ENCODE data around the gene GON4L. TPM values are rescaled to one million over a fixed set of nuclear protein-coding genes. Genes with fewer than 3 reads are reported as not detected.
"Not testable (repeated sequence)": the region's sequence is repeated elsewhere in the genome, so short reads cannot be mapped to it uniquely, and the experiment has no call there.

GON4L gene
- polyA plus RNA-seq (2012; ENCODE audit: insufficient read depth, insufficient read length) = 29.7 TPM

- peak within 1 kb of the TSS; percentile 96 for H3K4me3 ChIP-seq (ENCODE audit: low read length)
- peak; percentile 92 for DNase-seq (ENCODE audit: low read depth, low spot score)
Observed at GRCh38 chr1:155856975-155857930, at the start of gene GON4L. Gene GON4L, minus strand, starts transcription at chr1:155857214. Its CDS starts 3,434 bp downstream, at chr1:155853780.

GRCh38 chr1:155904261-155904660 is 47.2 kb upstream of the GON4L start:
- DNase-seq (ENCODE audit: low read depth, low spot score) = no peak

GRCh38 chr1:155900161-155900560 is 43.1 kb upstream of the GON4L start:
- DNase-seq (ENCODE audit: low read depth, low spot score) = no peak
- H3K4me3 ChIP-seq (ENCODE audit: low read length) = no peak overlapping the region

More at GRCh38 chr1:155904261-155904660, 47.2 kb upstream of the GON4L start:
- no peak overlapping the region for H3K4me3 ChIP-seq (ENCODE audit: low read length)

- no peak for DNase-seq (ENCODE audit: low read depth, low spot score)
- H3K4me3 ChIP-seq (ENCODE audit: low read length) = no peak overlapping the region
Observed at GRCh38 chr1:155899683-155900082, 42.7 kb upstream of the GON4L start.

- no peak overlapping the region for H3K4me3 ChIP-seq (ENCODE audit: low read length)
- no peak for DNase-seq (ENCODE audit: low read depth, low spot score)
Observed at GRCh38 chr1:155898888-155899287, 41.9 kb upstream of the GON4L start.

GRCh38 chr1:155897746-155898145 is 40.7 kb upstream of the GON4L start:
- no peak for DNase-seq (ENCODE audit: low read depth, low spot score)

GRCh38 chr1:155896476-155896875 is 39.5 kb upstream of the GON4L start:
- DNase-seq (ENCODE audit: low read depth, low spot score); H3K4me3 ChIP-seq (ENCODE audit: low read length): not testable (repeated sequence)

More at GRCh38 chr1:155897746-155898145, 40.7 kb upstream of the GON4L start:
- no peak overlapping the region for H3K4me3 ChIP-seq (ENCODE audit: low read length)

GRCh38 chr1:155895617-155896016 is 38.6 kb upstream of the GON4L start:
- H3K4me3 ChIP-seq (ENCODE audit: low read length); DNase-seq (ENCODE audit: low read depth, low spot score): not testable (repeated sequence)

- peak; percentile 28 for DNase-seq (ENCODE audit: low read depth, low spot score)
- H3K4me3 ChIP-seq (ENCODE audit: low read length) = no peak overlapping the region
Observed at GRCh38 chr1:155893389-155894142, 36.6 kb upstream of the GON4L start.

- no peak overlapping the region for H3K4me3 ChIP-seq (ENCODE audit: low read length)
- no peak for DNase-seq (ENCODE audit: low read depth, low spot score)
Observed at GRCh38 chr1:155892796-155893195, 35.8 kb upstream of the GON4L start.

GRCh38 chr1:155890251-155890650 is 33.2 kb upstream of the GON4L start:
- H3K4me3 ChIP-seq (ENCODE audit: low read length) = no peak overlapping the region
- no peak for DNase-seq (ENCODE audit: low read depth, low spot score)

GRCh38 chr1:155889566-155889965 is 32.6 kb upstream of the GON4L start:
- no peak for DNase-seq (ENCODE audit: low read depth, low spot score)
- H3K4me3 ChIP-seq (ENCODE audit: low read length) = no peak overlapping the region

- no peak overlapping the region for H3K4me3 ChIP-seq (ENCODE audit: low read length)
- DNase-seq (ENCODE audit: low read depth, low spot score) = no peak
Observed at GRCh38 chr1:155888481-155888880, 31.5 kb upstream of the GON4L start.

- no peak overlapping the region for H3K4me3 ChIP-seq (ENCODE audit: low read length)
Observed at GRCh38 chr1:155884982-155885381, 28.0 kb upstream of the GON4L start.

GRCh38 chr1:155884031-155884960 is 27.3 kb upstream of the GON4L start:
- H3K4me3 ChIP-seq (ENCODE audit: low read length) = no peak overlapping the region
- no peak for DNase-seq (ENCODE audit: low read depth, low spot score)

More at GRCh38 chr1:155884982-155885381, 28.0 kb upstream of the GON4L start:
- no peak for DNase-seq (ENCODE audit: low read depth, low spot score)

GRCh38 chr1:155882766-155883165 is 25.8 kb upstream of the GON4L start:
- no peak overlapping the region for H3K4me3 ChIP-seq (ENCODE audit: low read length)
- no peak for DNase-seq (ENCODE audit: low read depth, low spot score)

GRCh38 chr1:155882235-155882634 is 25.2 kb upstream of the GON4L start:
- DNase-seq (ENCODE audit: low read depth, low spot score) = no peak
- H3K4me3 ChIP-seq (ENCODE audit: low read length) = no peak overlapping the region

- no peak for DNase-seq (ENCODE audit: low read depth, low spot score)
- H3K4me3 ChIP-seq (ENCODE audit: low read length) = no peak overlapping the region
Observed at GRCh38 chr1:155880950-155881349, 23.9 kb upstream of the GON4L start.

GRCh38 chr1:155880251-155880650 is 23.2 kb upstream of the GON4L start:
- DNase-seq (ENCODE audit: low read depth, low spot score) = no peak
- H3K4me3 ChIP-seq (ENCODE audit: low read length) = no peak overlapping the region
